K562 (cell line): Measurements from ENCODE around the gene KSR2.

Experiments
- CBX5 ChIP-seq: IDR thresholded peaks from 2 replicates; pipeline ENCODE4 v1.6.1; 2014; ENCODE audit warnings: low read depth, borderline replicate concordance
- CEBPB ChIP-seq: fragments of 450-650 bp; IDR thresholded peaks from 2 replicates; pipeline ENCODE4 v1.6.1; 2016; ENCODE audit warnings: missing genetic modification characterization, missing compliant biosample characterization
- CHCHD3 ChIP-seq: fragments of 250-450 bp; sonication (Bioruptor Pico); IDR thresholded peaks from 2 replicates; pipeline ENCODE4 v2.1.2; 2022; ENCODE audit warnings: mild to moderate bottlenecking
- EZH2 ChIP-seq: IDR thresholded peaks from 2 replicates; pipeline ENCODE4 v1.6.1; 2012; ENCODE audit warnings: low read depth, mild to moderate bottlenecking, inconsistent platforms, low read length, borderline replicate concordance
- FOSL1 ChIP-seq: fragments of 200-800 bp; sonication (Bioruptor generic); conservative IDR thresholded peaks from 2 replicates; pipeline ENCODE4 v1.6.1; 2016; ENCODE audit warnings: missing genetic modification characterization, missing compliant biosample characterization
- FOXA1 ChIP-seq: fragments of 450-650 bp; IDR thresholded peaks from 2 replicates; pipeline ENCODE4 v1.6.1; 2016; ENCODE audit warnings: mild to moderate bottlenecking, borderline replicate concordance
- HDAC2 ChIP-seq: fragments of 450-650 bp; IDR thresholded peaks from 2 replicates; pipeline ENCODE4 v1.6.1; 2016; ENCODE audit warnings: mild to moderate bottlenecking
- PTBP1 ChIP-seq: fragments of 200-400 bp; formaldehyde crosslinking; IDR thresholded peaks from 2 replicates; pipeline ENCODE4 v1.6.1; 2017; ENCODE audit warnings: low read depth, low read length
- TARDBP ChIP-seq: fragments of 450-650 bp; IDR thresholded peaks from 2 replicates; pipeline ENCODE4 v1.6.1; 2016
- USF1 ChIP-seq: sonication (generic); formaldehyde crosslinking; IDR thresholded peaks from 2 replicates; pipeline ENCODE4 v1.9.0; 2022; ENCODE audit warnings: mild to moderate bottlenecking, missing genetic modification reagents
- ZNF324 ChIP-seq: fragments of 250-450 bp; sonication (Bioruptor Pico); IDR thresholded peaks from 2 replicates; pipeline ENCODE4 v1.4.0; 2020; ENCODE audit warnings: mild to moderate bottlenecking
- TF ChIP-seq, protein P1 (sequence below): sonication (generic); formaldehyde crosslinking; IDR thresholded peaks from 2 replicates; pipeline ENCODE4 v1.8.0; 2023; ENCODE audit warnings: mild to moderate bottlenecking, missing genetic modification reagents
- TF ChIP-seq, protein P2 (sequence below), 3 experiments: IDR thresholded peaks in 2 of 3; conservative IDR thresholded peaks in 1 of 3; 2 replicates each; pipeline ENCODE4 v1.5.1; 2011 to 2012; ENCODE audit warnings: low read length in 3 of 3, mild to moderate bottlenecking in 3 of 3, control low read depth in 2 of 3, improper control_type of control experiment in 1 of 3, inconsistent platforms in 1 of 3, low read depth in 1 of 3, mixed read lengths in 1 of 3, moderate library complexity in 1 of 3; ENCODE audit not compliant: insufficient read depth in 2 of 3

DNA sequence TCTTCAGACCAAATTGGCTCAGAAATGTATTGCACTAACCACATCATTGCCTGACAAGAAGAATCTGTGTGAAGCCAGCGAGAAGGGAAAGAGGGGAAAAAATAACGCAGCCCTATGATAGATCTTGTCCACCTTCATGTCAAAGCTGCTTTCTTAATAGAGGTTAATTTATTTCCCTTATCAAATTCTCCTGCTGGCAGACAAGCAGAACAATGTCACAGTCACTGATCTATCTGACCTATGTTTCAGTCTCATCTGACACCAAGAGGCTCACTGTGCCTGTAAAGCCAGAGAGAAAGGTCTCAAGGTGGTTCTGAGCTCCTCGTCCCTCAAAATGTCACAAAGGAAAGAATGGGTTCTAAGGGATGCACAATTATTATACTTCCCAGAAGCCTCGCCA, 417.1 kb downstream of the KSR2 start:
- TF ChIP-seq, protein P1, sequence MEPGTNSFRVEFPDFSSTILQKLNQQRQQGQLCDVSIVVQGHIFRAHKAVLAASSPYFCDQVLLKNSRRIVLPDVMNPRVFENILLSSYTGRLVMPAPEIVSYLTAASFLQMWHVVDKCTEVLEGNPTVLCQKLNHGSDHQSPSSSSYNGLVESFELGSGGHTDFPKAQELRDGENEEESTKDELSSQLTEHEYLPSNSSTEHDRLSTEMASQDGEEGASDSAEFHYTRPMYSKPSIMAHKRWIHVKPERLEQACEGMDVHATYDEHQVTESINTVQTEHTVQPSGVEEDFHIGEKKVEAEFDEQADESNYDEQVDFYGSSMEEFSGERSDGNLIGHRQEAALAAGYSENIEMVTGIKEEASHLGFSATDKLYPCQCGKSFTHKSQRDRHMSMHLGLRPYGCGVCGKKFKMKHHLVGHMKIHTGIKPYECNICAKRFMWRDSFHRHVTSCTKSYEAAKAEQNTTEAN (CRISPR knock-in tag) = no peak
- no peak for TF ChIP-seq HDAC2
- TF ChIP-seq, protein P2, sequence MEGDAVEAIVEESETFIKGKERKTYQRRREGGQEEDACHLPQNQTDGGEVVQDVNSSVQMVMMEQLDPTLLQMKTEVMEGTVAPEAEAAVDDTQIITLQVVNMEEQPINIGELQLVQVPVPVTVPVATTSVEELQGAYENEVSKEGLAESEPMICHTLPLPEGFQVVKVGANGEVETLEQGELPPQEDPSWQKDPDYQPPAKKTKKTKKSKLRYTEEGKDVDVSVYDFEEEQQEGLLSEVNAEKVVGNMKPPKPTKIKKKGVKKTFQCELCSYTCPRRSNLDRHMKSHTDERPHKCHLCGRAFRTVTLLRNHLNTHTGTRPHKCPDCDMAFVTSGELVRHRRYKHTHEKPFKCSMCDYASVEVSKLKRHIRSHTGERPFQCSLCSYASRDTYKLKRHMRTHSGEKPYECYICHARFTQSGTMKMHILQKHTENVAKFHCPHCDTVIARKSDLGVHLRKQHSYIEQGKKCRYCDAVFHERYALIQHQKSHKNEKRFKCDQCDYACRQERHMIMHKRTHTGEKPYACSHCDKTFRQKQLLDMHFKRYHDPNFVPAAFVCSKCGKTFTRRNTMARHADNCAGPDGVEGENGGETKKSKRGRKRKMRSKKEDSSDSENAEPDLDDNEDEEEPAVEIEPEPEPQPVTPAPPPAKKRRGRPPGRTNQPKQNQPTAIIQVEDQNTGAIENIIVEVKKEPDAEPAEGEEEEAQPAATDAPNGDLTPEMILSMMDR (IDR thresholded peaks at IDR 0.05 in 2 of 3, conservative IDR thresholded peaks at IDR 0.05 in 1 of 3; ENCODE audit: insufficient read depth in 2 of 3, low read depth in 1 of 3, low read length in 3 of 3) = no peak
- TF ChIP-seq TARDBP = no peak
- no peak for TF ChIP-seq PTBP1
- no peak for TF ChIP-seq FOSL1
- no peak for TF ChIP-seq CEBPB (tag)
- no peak for TF ChIP-seq EZH2
- TF ChIP-seq CHCHD3 (CRISPR knock-in tag) = no peak
- no peak for TF ChIP-seq FOXA1
- TF ChIP-seq USF1 (CRISPR knock-in tag) = no peak
- TF ChIP-seq ZNF324 (CRISPR knock-in tag) = no peak
- no peak for TF ChIP-seq CBX5
